ENCODE results near the gene RAPGEF5. TPM values are rescaled to one million over a fixed set of nuclear protein-coding genes. Genes with fewer than 3 reads are reported as not detected.

Gene RAPGEF5
- total and polyA plus RNA-seq, 2 donors (not counting 3 experiments of a cell fraction or from before 2014, with no cell fraction given) = 10.0 to 43.2 TPM

GRCh38 chr7:22156205-22156604, 200.7 kb downstream of the RAPGEF5 start:
- peak; percentile 79 for FAIRE-seq
- ChIA-PET POLR2A (no interaction called here), CTCF (interaction anchor here (0.6 to 1.3 kb wide), 3 partner anchors 14 to 100 kb away, joined by 3 to 8 read pairs (median 3); no protein-coding TSS in a partner anchor)
- Histone ChIP-seq H3K9ac (replicated peaks; ENCODE audit: extremely low read depth, insufficient read depth, low read length) (no peak overlapping the region), H3K4me2 (ENCODE audit: insufficient read depth, low read length) (no peak overlapping the region), H3K9me3 (replicated peaks; ENCODE audit: control insufficient read depth, insufficient read depth, low read length) (no peaks in the 10 kb centered on the region), H4K20me1 (replicated peaks; ENCODE audit: control insufficient read depth, extremely low read depth, insufficient read depth, low read length) (no peaks in the 10 kb centered on the region), H3K4me3 (replicated peaks in 1 of 3; ENCODE audit: insufficient read depth in 1 of 3, low read depth in 1 of 3, low read length in 3 of 3) (no peak overlapping the region), H3K36me3 (ENCODE audit: control insufficient read depth in 2 of 2, extremely low read depth in 1 of 2, insufficient read depth in 2 of 2, low read length in 2 of 2) (peaks cover 0 to 5% of the 10 kb centered on the region in 2 experiments), H3K27me3 (ENCODE audit: control insufficient read depth in 2 of 2, insufficient read depth in 2 of 2, low read length in 2 of 2) (no peaks in the 10 kb centered on the region), H3K27ac (ENCODE audit: insufficient read depth, low read depth, low read length) (peak overlapping the region; percentile 3), H2AFZ (ENCODE audit: low read depth, low read length) (no peak overlapping the region), H3K9me1 (replicated peaks; ENCODE audit: control insufficient read depth, extremely low read depth, insufficient read depth, low read length) (no peaks in the 10 kb centered on the region), H3K79me2 (ENCODE audit: control insufficient read depth, insufficient read depth, low read length) (no peaks in the 10 kb centered on the region), H3K4me1 (ENCODE audit: control insufficient read depth, extremely low read depth, insufficient read depth, low read length) (peaks cover 9% of the 10 kb centered on the region)
- TF ChIP-seq FOS (IDR thresholded peaks at IDR 0.05; ENCODE audit: borderline replicate concordance, insufficient read depth, low read length) (peak; percentile 97), MAX (IDR thresholded peaks at IDR 0.05; ENCODE audit: insufficient read depth, insufficient read length) (no peak), JUN (IDR thresholded peaks at IDR 0.05; ENCODE audit: borderline replicate concordance, insufficient read depth, insufficient read length, low read depth) (peak; percentile 73), POLR2A (IDR thresholded peaks at IDR 0.05; ENCODE audit: low read depth, low read length) (no peak)
- dilution Hi-C loops (cut with MboI; ENCODE audit: extremely low pct_ligation_motif_present, low sequenced_read_pairs) (no loop called here), intact Hi-C loops (cut with micrococcal nuclease) (loop anchor here (2.0 kb wide), 2 partner anchors 45 to 55 kb away; no protein-coding TSS in a partner anchor)
- DNase-seq (ENCODE audit: low read depth, low spot score) = peak; percentile 74
- BruUV-seq (replicated peaks) = no TSS peak

GRCh38 chr7:22154143-22154529, 202.8 kb downstream of the RAPGEF5 start:
- FAIRE-seq = no peak
- dilution Hi-C loops (cut with MboI; ENCODE audit: extremely low pct_ligation_motif_present, low sequenced_read_pairs) = no loop called here
- peak; percentile 63 for DNase-seq (ENCODE audit: low read depth, low spot score)

More at GRCh38 chr7:22154143-22154529, 202.8 kb downstream of the RAPGEF5 start:
- H3K4me3 ChIP-seq (replicated peaks in 1 of 3; ENCODE audit: insufficient read depth in 1 of 3, low read depth in 1 of 3, low read length in 3 of 3) = no peak overlapping the region
- BruUV-seq (replicated peaks) = no TSS peak
- peaks cover 0 to 9% of the 10 kb centered on the region in 2 experiments for H3K36me3 ChIP-seq (ENCODE audit: control insufficient read depth in 2 of 2, extremely low read depth in 1 of 2, insufficient read depth in 2 of 2, low read length in 2 of 2)
- POLR2A ChIA-PET = interaction anchor here (0.7 kb wide), 1 partner anchor 133 kb away, joined by 3 read pairs; no protein-coding TSS in a partner anchor
- no peaks in the 10 kb centered on the region for H4K20me1 ChIP-seq (replicated peaks; ENCODE audit: control insufficient read depth, extremely low read depth, insufficient read depth, low read length)
- no peaks in the 10 kb centered on the region for H3K27me3 ChIP-seq (ENCODE audit: control insufficient read depth in 2 of 2, insufficient read depth in 2 of 2, low read length in 2 of 2)
- no peaks in the 10 kb centered on the region for H3K79me2 ChIP-seq (ENCODE audit: control insufficient read depth, insufficient read depth, low read length)
- peaks cover 9% of the 10 kb centered on the region for H3K4me1 ChIP-seq (ENCODE audit: control insufficient read depth, extremely low read depth, insufficient read depth, low read length)
- CTCF ChIA-PET = interaction anchor here (1.0 to 2.2 kb wide), 2 partner anchors 12 to 44 kb away, joined by 4 to 6 read pairs; no protein-coding TSS in a partner anchor
- TF ChIP-seq MAX (IDR thresholded peaks at IDR 0.05; ENCODE audit: insufficient read depth, insufficient read length) (no peak), POLR2AphosphoS5 (IDR thresholded peaks at IDR 0.05; ENCODE audit: insufficient read depth, low read depth, low read length) (no peak), JUN (IDR thresholded peaks at IDR 0.05; ENCODE audit: borderline replicate concordance, insufficient read depth, insufficient read length, low read depth) (no peak), CTCF (IDR thresholded peaks at IDR 0.05; ENCODE audit: extremely low read depth in 1 of 2, insufficient read depth in 1 of 2, low read depth in 1 of 2, low read length in 2 of 2) (no peak), MYC (IDR thresholded peaks at IDR 0.05; ENCODE audit: low read depth, low read length) (no peak), GATA2 (IDR thresholded peaks at IDR 0.05; ENCODE audit: insufficient read depth, insufficient read length, low read depth, low read length) (no peak), FOS (IDR thresholded peaks at IDR 0.05; ENCODE audit: borderline replicate concordance, insufficient read depth, low read length) (no peak), POLR2A (IDR thresholded peaks at IDR 0.05; ENCODE audit: low read depth, low read length) (no peak), EZH2 (IDR thresholded peaks at IDR 0.05; ENCODE audit: borderline replicate concordance, low read depth, low read length, severe bottlenecking) (no peak)
- no peak overlapping the region for H3K4me2 ChIP-seq (ENCODE audit: insufficient read depth, low read length)
- H2AFZ ChIP-seq (ENCODE audit: low read depth, low read length) = no peak overlapping the region
- no peak overlapping the region for H3K9ac ChIP-seq (replicated peaks; ENCODE audit: extremely low read depth, insufficient read depth, low read length)
- no peaks in the 10 kb centered on the region for H3K9me1 ChIP-seq (replicated peaks; ENCODE audit: control insufficient read depth, extremely low read depth, insufficient read depth, low read length)
- intact Hi-C loops (cut with micrococcal nuclease) = loop anchor here (1.0 kb wide), 1 partner anchor 26 kb away; no protein-coding TSS in a partner anchor
- H3K27ac ChIP-seq (ENCODE audit: insufficient read depth, low read depth, low read length) = no peak overlapping the region
- H3K9me3 ChIP-seq (replicated peaks; ENCODE audit: control insufficient read depth, insufficient read depth, low read length) = no peaks in the 10 kb centered on the region

Data from endothelial cell of umbilical vein (primary cell).